Keratinocyte (primary cell): ENCODE measurements around the gene CFAP46. TPM values are rescaled to one million over a fixed set of nuclear protein-coding genes. Genes with fewer than 3 reads are reported as not detected.

ENCODE experiments used
- DNase-seq: peaks from one replicate; pipeline ENCODE4 v3.0.0-alpha.2; 2011; ENCODE audit warnings: low read depth, missing footprints, low spot score
- FAIRE-seq: peaks from 2 replicates; lab custom pipeline; 2011; peaks lifted over from hg19 to GRCh38; lab: Jason Lieb, UNC
- H2AFZ ChIP-seq: 2 replicates; pipeline ENCODE4 v1.6.0; 2012; ENCODE audit warnings: low read length, control low read depth, inconsistent platforms; ENCODE audit not compliant: control insufficient read depth
- H3K27ac ChIP-seq: 2 replicates; pipeline ENCODE4 v1.5.1; 2011; ENCODE audit warnings: low read length; ENCODE audit not compliant: control insufficient read depth, insufficient read depth
- H3K27me3 ChIP-seq: 3 replicates; pipeline ENCODE4 v1.6.0; 2011; ENCODE audit warnings: low read length; ENCODE audit not compliant: control insufficient read depth, insufficient read depth; ENCODE audit errors: extremely low read depth
- H3K36me3 ChIP-seq, 2 experiments: 2 replicates in 1 of 2; 3 replicates in 1 of 2; pipeline ENCODE4 v1.5.1; 2011; ENCODE audit warnings: low read length in 2 of 2, mild to moderate bottlenecking in 1 of 2; ENCODE audit not compliant: control insufficient read depth in 2 of 2, insufficient read depth in 2 of 2; ENCODE audit errors: extremely low read depth in 1 of 2
- H3K4me1 ChIP-seq: 3 replicates; pipeline ENCODE4 v1.5.1; 2011; ENCODE audit warnings: low read length; ENCODE audit not compliant: control insufficient read depth, insufficient read depth; ENCODE audit errors: extremely low read depth
- H3K4me2 ChIP-seq: 3 replicates; pipeline ENCODE4 v1.6.0; 2011; ENCODE audit warnings: low read depth, low read length; ENCODE audit not compliant: control insufficient read depth, insufficient read depth; ENCODE audit errors: extremely low read depth
- H3K4me3 ChIP-seq, 3 experiments: fragments of 200-600 bp in 1 of 3; sonication (generic) in 1 of 3; 2 replicates in 2 of 3; 3 replicates in 1 of 3; pipeline ENCODE4 v1.5.1; 2011 to 2016; ENCODE audit warnings: low read length in 3 of 3, mild to moderate bottlenecking in 3 of 3, control low read depth in 2 of 3, inconsistent platforms in 1 of 3, low read depth in 1 of 3, mixed read lengths in 1 of 3, mixed run types in 1 of 3, moderate library complexity in 1 of 3; ENCODE audit not compliant: control insufficient read depth in 2 of 3, insufficient read depth in 2 of 3; ENCODE audit errors: extremely low read depth in 1 of 3
- H3K79me2 ChIP-seq: 2 replicates; pipeline ENCODE4 v1.6.0; 2012; ENCODE audit warnings: low read length; ENCODE audit not compliant: control insufficient read depth, insufficient read depth
- H3K9ac ChIP-seq: 3 replicates; pipeline ENCODE4 v1.6.0; 2011; ENCODE audit warnings: low read length; ENCODE audit not compliant: control insufficient read depth, insufficient read depth; ENCODE audit errors: extremely low read depth
- H3K9me1 ChIP-seq: 3 replicates; pipeline ENCODE4 v1.6.0; 2011; ENCODE audit warnings: low read length; ENCODE audit not compliant: control insufficient read depth, insufficient read depth; ENCODE audit errors: extremely low read depth
- H3K9me3 ChIP-seq: 2 replicates; pipeline ENCODE4 v1.5.1; 2012; ENCODE audit warnings: low read depth, low read length; ENCODE audit not compliant: control insufficient read depth
- H4K20me1 ChIP-seq: 3 replicates; pipeline ENCODE4 v1.6.0; 2011; ENCODE audit warnings: low read length; ENCODE audit not compliant: control insufficient read depth, insufficient read depth; ENCODE audit errors: extremely low read depth
- CTCF ChIP-seq, 3 experiments: IDR thresholded peaks in 1 of 3; conservative IDR thresholded peaks in 1 of 3; optimal IDR thresholded peaks in 1 of 3; 2 replicates in 2 of 3; 3 replicates in 1 of 3; pipeline versions ENCODE3 to v1.5.1; 2011; ENCODE audit warnings: low read length in 3 of 3, mild to moderate bottlenecking in 3 of 3, moderate library complexity in 2 of 3, control low read depth in 1 of 3, inconsistent platforms in 1 of 3; ENCODE audit not compliant: insufficient read depth in 2 of 3; ENCODE audit errors: extremely low read depth in 1 of 3
- EZH2 ChIP-seq: IDR thresholded peaks from one replicate; pipeline ENCODE4 v1.6.1; 2012; ENCODE audit warnings: inconsistent platforms, mild to moderate bottlenecking, low read length, moderate library complexity
- dilution Hi-C: fragments of 300-500 bp; cut with MboI; formaldehyde crosslinking; loops from one replicate; pipeline ENCODE4 v1.7.0; 2020; ENCODE audit warnings: low sequenced_read_pairs; ENCODE audit not compliant: extremely low pct_ligation_motif_present
- polyA plus RNA-seq, 5 experiments: library from polyadenylated mRNA; depleted of rRNA in 3 of 5; stranded (reverse) in 3 of 5; stranded (forward) in 1 of 5; unstranded in 1 of 5; fragments of >200 nt; gene quantifications; 1 replicate in 1 of 5; 2 replicates in 3 of 5; 3 replicates in 1 of 5; pipeline versions ENCODE4 v1.2.1 to v1.2.3, GENCODE V29; 2011 to 2012; ENCODE audit warnings: missing spikeins in 2 of 5, low read depth in 1 of 5, low replicate concordance in 1 of 5

Gene CFAP46
- polyA plus RNA-seq, 1 donor (not counting 4 experiments of a cell fraction or from before 2014, with no cell fraction given): 1.00 TPM

- dilution Hi-C loops: no loop called here
- no peaks in the 10 kb centered on the region for H3K36me3 ChIP-seq
- H3K9ac ChIP-seq: no peak overlapping the region
- H3K4me2 ChIP-seq: no peak overlapping the region
- no peak overlapping the region for H2AFZ ChIP-seq
- no peaks in the 10 kb centered on the region for H3K9me3 ChIP-seq
- peaks cover 54% of the 10 kb centered on the region for H3K27me3 ChIP-seq
- H3K27ac ChIP-seq: no peak overlapping the region
- H3K4me3 ChIP-seq: no peak overlapping the region
- no peaks in the 10 kb centered on the region for H3K4me1 ChIP-seq
- no peaks in the 10 kb centered on the region for H3K79me2 ChIP-seq
- FAIRE-seq: no peak
- no peaks in the 10 kb centered on the region for H3K9me1 ChIP-seq
- H4K20me1 ChIP-seq: no peaks in the 10 kb centered on the region
- DNase-seq: no peak
- no peak for TF ChIP-seq EZH2
- no peak for TF ChIP-seq CTCF (optimal IDR thresholded peaks at IDR 0.05 in 1 of 3, IDR thresholded peaks at IDR 0.05 in 1 of 3, conservative IDR thresholded peaks at IDR 0.05 in 1 of 3; ENCODE audit: extremely low read depth in 1 of 3, insufficient read depth in 2 of 3, low read length in 3 of 3)
These were observed 151.9 kb downstream of the CFAP46 start for GRCh38 chr10:132790470-132790869.

- Histone ChIP-seq H3K79me2 (no peaks in the 10 kb centered on the region), H3K9me1 (no peaks in the 10 kb centered on the region), H3K9ac (no peak overlapping the region), H4K20me1 (no peaks in the 10 kb centered on the region), H3K4me3 (no peak overlapping the region), H3K36me3 (no peaks in the 10 kb centered on the region), H3K4me2 (no peak overlapping the region), H2AFZ (no peak overlapping the region), H3K27ac (no peak overlapping the region), H3K9me3 (no peaks in the 10 kb centered on the region), H3K27me3 (peaks cover 59% of the 10 kb centered on the region), H3K4me1 (no peaks in the 10 kb centered on the region)
- DNase-seq (no peak), FAIRE-seq (no peak)
- dilution Hi-C loops: no loop called here
- TF ChIP-seq EZH2: no peak
These were observed 152.7 kb downstream of the CFAP46 start for GRCh38 chr10:132789659-132790148.

GRCh38 chr10:132788831-132789219, 153.5 kb downstream of the CFAP46 start:
- no peak for TF ChIP-seq CTCF (optimal IDR thresholded peaks at IDR 0.05 in 1 of 3, IDR thresholded peaks at IDR 0.05 in 1 of 3, conservative IDR thresholded peaks at IDR 0.05 in 1 of 3; ENCODE audit: extremely low read depth in 1 of 3, insufficient read depth in 2 of 3, low read length in 3 of 3)
- TF ChIP-seq EZH2: peak; percentile 5
- Histone ChIP-seq H3K27me3 (peaks cover 68% of the 10 kb centered on the region), H3K79me2 (no peaks in the 10 kb centered on the region), H3K4me1 (no peaks in the 10 kb centered on the region), H3K9me1 (no peaks in the 10 kb centered on the region), H3K27ac (no peak overlapping the region), H3K4me3 (no peak overlapping the region), H4K20me1 (no peaks in the 10 kb centered on the region), H3K9me3 (no peaks in the 10 kb centered on the region), H3K36me3 (no peaks in the 10 kb centered on the region), H3K9ac (no peak overlapping the region), H3K4me2 (no peak overlapping the region), H2AFZ (no peak overlapping the region)
- FAIRE-seq (no peak), DNase-seq (no peak)
- dilution Hi-C loops: no loop called here
